ENCODE results near the gene MAPK7.

MAPK7 gene

DNA sequence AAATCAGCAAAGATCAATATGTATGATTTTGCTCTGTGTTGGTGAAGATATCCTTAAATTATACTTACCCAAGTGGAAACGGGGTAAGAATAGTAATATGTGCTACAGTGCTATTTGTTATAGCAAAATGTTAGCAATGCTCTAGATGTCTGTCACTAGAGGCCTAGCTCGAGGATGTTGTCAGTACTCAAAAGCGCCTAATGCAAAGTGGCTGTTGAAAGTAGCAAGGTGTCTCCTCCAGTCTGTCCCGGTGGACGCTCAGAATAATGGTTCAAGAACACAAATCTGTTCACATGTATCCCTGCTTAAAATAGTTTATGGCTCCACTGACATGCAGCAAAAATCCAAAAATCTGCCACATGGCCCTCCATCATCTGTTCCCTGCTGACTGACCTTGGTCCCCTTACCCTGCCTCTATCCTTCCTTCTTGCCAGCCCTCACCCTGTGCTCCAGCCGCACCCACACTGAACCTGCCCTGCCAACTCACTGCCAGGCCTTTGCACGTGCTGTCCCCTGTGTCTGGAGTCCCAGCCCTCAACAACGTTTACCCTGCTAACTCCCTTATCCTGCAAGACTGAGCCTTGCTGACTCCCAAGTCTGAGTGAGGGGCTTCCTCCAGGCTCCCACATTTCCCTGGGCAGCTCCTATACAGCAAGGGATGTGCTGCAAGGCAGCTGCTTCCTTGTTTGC, 23.2 kb downstream of the MAPK7 start:
- no peak for DNase-seq (ENCODE audit: low read depth)

DNA sequence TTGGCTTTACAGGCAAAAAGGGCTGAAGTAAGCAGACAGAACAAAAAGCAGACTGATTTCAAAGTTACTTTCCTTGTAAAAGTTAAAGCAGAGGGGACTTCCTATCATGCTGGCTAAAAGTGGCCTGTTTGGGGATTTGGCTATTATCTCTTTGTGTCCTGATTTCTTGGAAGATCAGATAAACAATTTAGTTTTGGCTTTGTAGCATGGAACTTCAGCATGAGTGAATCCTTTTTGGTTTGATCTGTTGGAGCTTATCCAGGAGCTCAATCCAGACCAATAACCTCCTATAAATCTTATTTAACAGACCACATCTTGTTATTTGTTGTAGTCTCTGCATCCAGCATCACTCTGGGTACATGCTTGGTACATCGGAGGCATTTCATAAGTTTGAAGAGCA, 23.9 kb downstream of the MAPK7 start:
- no peak for DNase-seq (ENCODE audit: low read depth)

DNA sequence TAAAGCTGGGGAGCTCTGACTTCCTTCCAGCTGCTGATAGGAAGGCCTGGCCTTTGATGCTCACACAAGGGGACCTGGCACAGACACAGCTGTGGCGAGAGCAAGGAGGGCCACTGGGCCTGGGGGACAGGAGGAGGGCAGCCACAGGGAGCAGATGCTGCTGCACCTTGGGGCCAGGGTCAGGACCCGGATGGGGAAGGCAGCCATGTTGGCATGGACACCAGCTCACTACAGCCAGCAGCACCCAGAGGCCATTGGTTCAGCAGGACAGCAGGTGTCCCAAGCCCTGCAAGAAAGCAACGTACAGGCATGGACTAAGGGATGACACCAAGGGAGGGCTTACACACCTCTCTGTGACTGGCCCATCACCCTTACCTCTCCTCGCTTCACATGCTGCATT, 24.7 kb downstream of the MAPK7 start:
- no peak for DNase-seq (ENCODE audit: low read depth)

DNA sequence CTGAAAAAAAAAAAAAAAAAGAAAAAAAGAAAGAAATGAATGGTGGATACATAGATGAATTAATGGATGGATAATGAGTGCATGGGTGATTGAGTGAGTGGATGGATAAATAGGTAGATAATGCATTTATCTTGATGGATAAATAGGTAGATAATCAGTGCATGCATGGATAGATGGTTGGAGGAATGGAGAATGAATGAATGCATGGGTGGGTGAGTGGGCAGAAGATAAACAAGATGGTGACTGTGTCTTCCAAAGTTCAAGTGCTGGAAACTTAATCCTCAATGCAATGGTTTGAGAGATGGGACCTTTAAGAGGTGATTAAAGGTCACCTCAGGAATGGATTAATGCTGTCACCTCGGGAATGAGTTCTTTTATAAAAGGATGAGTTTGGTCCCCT, 26.0 kb downstream of the MAPK7 start:
- no peak for DNase-seq (ENCODE audit: low read depth)

DNA sequence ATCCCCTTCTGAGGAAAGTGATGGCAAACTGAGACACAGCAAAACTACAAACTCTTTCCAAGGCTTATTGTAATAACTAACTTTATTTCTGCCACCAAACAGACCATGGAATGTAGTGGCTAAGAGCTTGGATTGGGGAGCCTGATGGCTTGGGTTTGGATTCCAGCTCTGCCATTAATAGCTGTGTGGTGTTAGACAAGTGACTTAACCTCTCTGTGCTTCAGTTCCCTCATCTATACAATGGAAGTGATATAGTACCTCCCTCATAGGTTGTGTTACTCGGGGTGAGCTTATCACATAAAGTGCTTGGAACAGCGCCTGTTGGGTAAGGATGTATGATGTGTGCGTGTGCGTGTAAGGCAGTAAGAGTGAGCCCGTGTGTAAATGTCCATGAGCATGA, 26.8 kb downstream of the MAPK7 start:
- DNase-seq (ENCODE audit: low read depth): no peak

DNA sequence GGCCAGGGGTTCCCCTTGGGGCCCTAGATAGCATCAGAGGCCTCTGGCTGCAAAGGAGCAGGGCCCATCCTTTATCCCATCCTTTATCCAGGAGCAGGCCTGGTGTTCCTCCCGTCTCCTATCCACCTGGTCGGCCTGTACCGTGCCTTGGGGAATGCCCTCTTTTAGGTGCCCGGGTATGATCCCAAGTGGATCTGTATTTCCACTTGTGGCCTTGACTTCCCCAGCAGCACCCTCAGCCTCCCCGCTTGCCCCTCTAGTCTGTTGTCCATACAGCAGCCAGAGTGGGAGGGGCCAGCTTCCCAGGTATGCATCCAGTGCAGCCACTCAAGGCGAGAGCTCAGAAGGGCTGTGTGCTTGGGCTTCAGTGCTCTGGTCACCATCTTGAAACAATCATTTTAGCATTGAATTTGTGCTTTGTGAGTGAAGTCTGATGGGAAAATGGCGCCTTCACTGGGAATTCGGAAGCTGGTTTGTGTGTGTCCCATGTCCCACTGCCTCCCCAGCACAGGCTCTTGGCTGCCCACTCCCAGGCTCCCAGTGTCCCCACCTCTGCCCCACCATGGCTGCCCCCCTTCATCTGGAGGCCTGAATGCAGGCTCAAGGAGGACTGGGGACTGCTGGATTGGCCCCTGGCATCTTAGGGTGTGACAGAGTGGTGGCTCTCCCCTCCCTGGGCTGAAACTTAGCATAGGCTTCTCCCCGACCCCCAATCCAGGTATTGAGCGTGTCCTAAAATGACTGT, 29.5 kb downstream of the MAPK7 start:
- no peak for DNase-seq (ENCODE audit: low read depth)

DNA sequence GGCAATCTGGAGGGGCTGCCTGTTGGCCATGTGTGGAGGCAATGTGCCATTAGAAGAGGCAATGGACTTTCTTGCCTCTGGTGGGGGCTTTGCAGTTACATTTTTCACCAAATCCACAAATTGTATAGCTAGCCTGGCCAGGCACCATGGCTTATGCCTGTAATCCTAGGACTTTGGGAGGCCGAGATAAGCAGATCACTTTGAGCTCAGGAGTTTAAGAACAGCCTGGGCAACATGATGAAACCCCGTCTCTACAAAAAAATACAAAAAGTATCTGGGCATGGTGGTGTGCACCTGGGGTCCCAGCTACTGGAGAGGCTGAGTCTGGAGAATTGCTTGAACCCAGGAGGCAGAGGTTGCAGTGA, 30.0 kb downstream of the MAPK7 start:
- DNase-seq (ENCODE audit: low read depth): no peak

DNA sequence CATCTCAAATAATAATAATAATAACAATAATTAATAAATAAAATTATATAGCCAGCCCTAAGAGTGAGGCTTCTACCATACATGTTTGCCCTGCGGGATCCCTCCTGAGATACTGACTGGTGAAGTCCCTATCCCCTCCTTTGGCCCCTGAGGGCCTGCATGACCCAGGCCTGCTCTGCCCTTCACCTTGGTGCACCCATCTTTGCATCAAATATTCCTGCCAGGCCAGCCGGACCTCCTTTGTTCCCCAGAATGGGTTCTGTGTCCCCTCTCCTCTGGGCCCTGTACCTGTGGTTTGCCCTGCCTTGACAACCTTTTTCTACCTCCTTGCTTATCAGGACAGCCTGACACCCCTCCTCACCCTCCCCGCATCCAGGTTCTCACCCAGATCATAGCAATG, 30.8 kb downstream of the MAPK7 start:
- DNase-seq (ENCODE audit: low read depth): no peak

DNA sequence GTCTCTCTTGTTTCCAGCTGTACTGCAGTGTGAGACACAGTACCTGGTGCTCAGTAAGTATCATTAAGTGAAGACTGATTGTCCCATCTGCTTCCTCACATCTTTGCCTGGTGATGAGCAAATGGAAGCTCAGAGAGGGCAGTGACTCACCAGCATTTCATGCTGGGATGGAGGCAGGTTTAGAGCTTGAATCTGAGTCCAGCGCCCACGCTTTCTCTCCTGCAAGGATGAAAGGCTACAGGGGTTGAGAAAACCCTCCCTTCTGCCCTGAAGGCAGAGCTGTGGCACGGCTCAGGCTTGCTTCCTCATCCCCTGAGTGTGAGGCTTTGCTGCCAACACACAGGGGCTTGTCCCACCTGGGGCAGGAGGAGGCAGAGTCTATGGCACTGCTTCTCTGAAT, 31.2 kb downstream of the MAPK7 start:
- no peak for DNase-seq (ENCODE audit: low read depth)

DNA sequence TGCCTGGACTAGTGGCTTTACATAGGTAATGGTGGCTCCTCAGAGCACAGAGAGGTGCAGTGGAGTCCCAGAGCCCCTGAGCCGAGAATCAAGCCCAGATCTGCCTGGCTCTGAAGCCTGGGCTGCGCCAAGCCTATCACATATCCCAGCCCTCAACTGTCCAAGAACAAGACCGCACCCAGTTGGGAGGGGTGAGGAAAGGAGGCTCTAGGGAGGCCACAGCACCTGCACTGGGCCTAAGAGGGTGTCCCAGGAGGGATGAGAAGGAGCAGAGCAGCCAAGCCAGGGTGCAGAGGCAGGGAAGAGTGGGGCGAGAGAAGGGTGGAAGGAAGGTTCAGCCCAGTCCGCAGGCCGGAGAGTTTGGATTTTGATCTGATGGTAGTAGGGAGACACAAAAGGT, 31.8 kb downstream of the MAPK7 start:
- no peak for DNase-seq (ENCODE audit: low read depth)

DNA sequence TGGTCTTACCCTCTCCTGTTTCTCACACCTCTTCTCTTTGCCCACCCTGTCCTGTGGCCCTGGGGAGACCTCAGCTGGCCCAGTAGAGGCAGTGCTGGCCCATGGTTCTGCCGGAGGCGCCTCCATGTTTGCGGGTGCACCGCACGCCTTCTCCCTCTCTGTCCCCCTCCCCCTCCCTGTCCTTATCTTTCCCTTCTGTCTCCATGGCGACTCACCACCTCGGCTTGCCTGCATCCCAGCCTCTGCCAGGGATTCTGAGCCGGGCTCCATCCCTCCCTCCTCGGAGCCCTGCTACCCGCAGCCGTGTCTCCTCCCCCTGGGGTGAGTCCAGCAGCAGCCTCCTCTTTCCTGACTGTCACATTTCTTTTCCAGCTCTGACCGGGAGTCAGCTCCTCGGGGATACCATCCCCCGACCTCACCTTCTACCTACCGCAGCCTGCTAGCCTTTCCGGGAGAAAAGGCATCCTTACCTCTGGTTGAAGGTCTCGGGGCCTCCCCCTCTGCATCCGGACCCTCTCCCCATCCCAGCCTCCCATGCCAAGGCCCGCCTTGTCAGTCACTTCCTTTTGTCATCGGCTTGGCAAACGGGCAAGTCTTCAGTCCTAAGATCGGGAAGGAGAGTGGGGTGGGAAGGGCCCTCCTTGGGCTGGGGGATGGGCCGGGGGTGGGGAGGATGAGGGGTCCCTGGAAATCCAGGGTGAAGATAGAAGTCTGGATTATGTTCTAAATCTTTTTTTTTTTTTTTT, 32.8 kb downstream of the MAPK7 start, which contains the start of gene RNF112:
TSS of gene RNF112 (plus strand) at position 358 of the 746 bp plus-strand sequence. CDS start at position 535, 177 bp downstream.
- DNase-seq (ENCODE audit: low read depth): no peak

DNA sequence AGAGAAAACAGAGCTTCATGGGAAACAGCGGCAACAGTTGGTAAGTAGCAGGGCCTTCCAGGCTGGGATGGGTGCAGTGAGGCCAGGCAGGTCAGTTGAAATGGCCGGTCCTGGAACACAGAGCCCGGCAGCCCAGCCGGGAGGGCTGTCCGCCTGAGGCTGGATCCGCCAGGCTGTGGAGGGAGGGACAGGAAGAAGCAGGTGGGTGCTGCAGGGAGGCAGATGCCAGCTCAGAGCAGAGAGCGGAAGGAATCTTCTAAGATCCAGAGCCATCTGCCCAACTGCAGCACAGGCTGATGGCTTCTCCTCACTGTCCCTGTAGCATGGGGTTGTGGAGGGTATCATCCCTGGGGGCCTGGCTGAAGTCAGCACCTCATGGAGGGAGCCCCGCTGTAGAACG, 33.3 kb downstream of the MAPK7 start:
- no peak for DNase-seq (ENCODE audit: low read depth)

DNA sequence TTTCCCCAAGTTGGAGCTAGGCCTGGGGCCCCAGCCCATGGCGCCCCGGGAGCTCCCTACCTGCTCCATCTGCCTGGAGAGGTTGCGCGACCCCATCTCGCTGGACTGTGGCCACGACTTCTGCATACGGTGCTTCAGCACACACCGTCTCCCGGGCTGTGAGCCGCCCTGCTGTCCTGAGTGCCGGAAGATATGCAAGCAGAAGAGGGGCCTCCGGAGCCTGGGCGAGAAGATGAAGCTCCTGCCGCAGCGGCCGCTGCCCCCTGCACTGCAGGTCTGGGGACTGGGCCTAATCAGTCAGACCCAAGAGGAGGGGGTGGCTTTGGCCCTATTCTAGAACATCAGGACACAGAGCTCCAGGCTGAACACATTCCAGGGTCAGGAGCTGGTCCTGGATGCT, 34.2 kb downstream of the MAPK7 start:
- DNase-seq (ENCODE audit: low read depth): no peak

DNA sequence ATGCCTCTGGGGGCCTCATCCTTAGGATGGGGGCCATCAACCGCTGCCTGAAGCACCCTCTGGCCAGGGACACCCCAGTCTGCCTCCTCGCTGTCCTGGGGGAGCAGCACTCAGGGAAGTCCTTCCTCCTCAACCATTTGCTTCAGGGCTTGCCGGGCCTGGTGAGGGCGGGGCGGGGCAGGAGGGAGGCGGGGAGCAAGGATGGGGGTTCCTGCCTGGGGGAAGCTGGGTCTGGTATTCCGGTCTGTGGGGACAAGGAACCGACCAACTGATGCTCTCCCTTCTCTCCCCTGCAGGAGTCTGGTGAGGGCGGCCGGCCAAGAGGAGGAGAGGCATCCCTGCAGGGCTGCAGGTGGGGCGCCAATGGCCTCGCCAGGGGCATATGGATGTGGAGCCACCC, 34.7 kb downstream of the MAPK7 start:
- DNase-seq (ENCODE audit: low read depth): no peak

DNA sequence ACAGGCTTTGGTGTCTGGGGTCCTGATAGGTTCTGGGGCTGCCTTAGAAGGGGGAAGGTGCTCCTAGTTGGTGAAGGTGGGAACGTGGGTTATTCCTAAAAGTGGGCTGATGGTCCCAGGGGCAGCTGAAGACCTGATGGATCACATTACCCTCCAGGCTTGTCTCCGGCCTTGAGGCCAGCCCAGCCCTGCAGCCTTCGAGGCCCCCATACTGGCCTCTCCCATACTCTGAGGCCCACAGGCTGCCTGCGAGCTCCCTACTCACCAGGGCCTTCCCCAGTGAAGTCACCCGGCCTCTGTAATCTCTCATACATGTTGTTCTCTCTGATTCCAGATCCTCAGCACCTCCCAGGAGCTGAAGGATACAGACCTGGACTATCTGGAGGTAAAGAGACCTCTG, 35.5 kb downstream of the MAPK7 start:
- DNase-seq (ENCODE audit: low read depth): no peak

DNA sequence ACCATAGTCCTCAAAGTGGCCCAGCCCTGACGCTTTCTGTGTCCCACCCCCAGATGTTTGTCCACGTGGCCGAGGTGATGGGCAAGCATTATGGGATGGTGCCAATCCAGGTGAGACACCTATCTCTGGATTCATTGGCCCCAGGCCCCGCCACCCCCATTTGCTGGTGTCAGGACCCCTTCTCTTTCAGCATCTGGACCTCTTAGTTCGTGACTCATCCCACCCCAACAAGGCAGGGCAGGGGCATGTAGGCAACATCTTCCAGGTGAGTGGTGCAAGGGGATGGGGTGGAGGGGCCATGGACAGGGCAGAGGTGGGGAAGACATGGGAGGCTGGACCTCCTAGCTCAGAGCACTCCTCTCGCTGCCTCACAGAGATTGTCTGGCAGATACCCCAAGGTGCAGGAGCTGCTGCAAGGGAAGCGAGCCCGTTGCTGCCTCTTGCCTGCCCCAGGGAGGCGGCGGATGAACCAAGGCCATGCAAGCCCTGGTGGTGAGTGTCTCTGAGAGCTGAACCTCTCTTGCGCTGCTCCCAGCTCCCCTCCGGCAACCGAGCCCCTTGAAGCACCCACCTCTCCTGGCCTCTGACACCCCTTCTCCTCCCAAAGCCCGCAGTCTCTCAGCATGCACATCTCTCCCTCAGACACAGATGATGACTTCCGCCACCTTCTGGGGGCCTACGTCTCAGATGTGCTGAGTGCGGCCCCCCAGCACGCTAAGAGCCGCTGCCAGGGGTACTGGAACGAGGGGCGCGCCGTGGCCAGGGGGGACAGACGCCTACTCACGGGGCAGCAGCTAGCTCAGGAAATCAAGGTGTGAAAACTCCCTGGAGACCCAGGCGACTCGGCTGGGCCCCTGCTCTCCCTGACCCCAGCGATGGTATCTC, 36.3 kb downstream of the MAPK7 start:
- no peak for DNase-seq (ENCODE audit: low read depth)

DNA sequence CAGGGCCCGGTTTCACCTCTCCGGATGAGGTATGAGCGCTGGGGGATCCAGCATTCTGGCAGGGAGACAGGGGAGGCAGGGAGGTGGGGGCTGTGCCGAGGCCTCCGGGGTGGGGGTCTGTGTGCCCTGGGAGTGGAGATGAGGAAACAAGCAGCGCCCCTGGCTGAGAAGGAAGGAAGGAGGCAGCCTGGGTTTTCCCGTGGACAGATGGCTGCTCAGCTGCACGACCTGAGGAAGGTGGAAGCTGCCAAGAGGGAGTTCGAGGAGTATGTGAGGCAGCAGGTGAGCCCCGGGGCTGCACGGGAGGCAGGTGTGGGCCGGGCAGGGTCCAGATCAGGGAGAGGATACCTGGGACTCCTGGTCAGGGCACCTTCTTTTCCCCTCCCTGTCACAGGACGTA, 37.0 kb downstream of the MAPK7 start:
- DNase-seq (ENCODE audit: low read depth): no peak

DNA sequence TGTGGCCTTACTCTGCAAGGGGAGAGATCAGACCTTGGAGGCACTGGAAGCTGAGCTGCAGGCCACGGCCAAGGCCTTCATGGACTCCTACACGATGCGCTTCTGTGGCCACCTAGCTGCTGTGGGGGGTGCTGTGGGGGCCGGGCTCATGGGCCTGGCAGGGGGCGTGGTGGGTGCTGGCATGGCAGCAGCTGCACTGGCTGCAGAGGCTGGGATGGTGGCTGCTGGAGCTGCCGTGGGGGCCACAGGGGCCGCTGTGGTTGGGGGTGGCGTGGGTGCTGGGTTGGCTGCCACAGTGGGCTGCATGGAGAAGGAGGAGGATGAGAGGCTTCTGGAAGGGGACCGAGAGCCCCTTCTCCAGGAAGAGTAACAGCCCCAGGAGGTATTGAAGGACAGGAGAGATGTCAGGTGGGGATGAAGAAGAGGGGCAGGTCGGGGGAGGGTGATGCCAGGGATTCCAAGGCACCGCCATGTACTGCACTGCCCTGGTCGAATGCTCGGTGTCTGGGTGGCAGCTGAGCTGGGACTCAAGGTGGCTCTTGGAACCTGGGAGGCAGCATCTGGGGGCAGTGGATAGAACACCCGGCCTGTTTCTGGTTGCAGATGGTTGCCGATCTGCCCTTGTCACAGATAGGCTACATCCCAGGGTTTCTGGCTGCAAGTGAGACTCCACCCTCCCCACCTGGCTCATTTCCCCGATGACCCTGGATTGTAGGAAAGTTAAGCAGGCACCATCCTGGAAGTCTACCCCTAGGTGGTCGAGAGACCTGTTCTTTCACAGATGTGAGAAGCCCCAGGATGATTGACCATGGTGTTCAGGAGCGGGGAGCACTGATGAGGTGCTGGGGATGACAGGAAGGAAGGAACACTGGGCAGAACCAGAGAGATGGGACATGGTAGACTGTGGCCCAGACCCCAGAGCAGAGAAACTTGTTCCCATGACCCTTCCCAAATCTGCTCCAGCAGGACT, 37.8 kb downstream of the MAPK7 start:
- no peak for DNase-seq (ENCODE audit: low read depth)

DNA sequence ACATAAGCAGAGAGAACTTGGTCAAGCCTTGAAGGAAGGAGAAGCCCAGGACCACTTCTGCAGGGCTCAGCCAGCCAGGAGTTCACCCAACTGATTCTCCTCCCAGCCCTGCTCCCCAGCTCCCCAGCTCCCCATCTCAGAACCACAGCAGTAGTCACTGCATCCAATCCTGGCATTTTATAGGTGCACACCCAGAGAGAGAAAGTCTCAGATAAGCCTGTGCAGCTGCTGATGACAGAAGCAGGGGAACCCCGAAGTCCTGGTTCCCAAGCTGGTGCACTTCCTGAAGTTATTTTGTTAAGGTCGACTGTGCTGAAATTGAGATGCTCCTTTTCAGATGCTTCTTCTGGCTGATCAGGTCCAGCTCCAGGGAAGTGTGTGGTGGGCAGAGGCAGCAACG, 39.3 kb downstream of the MAPK7 start:
- no peak for DNase-seq (ENCODE audit: low read depth)

DNA sequence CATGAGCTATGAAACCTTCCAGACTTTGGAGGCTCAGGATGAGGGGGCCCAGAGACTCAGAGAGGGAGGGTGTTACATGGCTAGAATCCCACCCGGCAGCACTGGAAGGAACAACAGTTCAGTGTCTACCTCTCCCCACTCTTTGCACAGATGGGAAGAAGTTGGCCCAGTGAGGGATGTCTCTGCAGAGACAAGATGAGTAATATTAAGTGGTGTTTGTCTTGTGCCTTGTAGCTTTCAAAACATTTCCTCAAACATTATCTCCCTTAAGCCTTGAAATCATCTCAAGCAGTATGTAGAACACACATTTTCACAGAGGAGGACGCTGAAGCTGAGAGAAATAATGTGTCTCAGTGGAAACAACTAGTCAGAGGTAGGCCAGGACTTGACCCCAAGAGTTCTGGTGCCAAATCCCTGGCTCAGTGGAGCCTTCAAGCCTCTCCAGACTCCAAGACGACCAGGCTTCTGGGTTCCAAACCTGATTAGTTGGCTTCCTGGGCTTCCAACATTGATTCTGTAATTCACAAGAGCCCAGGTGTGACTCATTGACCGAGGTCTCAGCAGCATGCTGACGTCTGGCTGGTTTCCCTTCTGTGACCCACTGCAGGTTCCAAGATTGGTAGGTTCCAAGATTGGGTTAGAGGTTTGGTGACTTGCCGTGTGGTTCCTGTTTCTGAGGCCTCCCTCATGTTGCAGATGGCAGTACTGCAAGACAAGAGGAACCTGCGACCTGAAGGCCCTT, 40.1 kb downstream of the MAPK7 start:
- DNase-seq (ENCODE audit: low read depth): no peak

All from T-helper 22 cell (primary cell).